Stimulated activated CD8-positive, alpha-beta memory T cell treated with anti-CD3 and anti-CD28 coated beads, Interleukin-12 subunit alpha, Interleukin-12 subunit beta, amount 100 ng/mL, for 4 hours (primary cell): ENCODE measurements around the gene PRKG2.

Source experiments
- DNase-seq: peaks from one replicate; pipeline ENCODE4 v3.0.0-alpha.2; 2020; ENCODE audit warnings: low read depth

PRKG2 gene

DNA sequence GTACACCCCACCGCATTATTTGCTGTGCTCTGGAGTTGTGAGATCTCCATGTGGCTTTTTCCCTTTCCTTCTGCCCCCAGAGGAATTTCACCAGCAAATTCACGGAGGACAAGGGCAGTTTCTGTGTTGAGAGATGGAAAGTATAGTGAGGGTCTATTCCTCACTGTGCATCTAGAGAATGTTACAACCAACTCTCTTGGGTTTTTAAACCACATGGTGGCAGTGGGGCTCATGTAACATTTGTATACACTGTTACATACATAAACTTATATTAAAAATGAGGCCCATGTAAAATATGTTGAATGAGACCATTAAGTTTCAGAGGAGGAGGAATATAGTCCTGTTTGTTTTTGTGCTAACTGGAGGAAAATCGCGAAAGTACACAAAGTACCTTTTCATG, 909 bp upstream of the PRKG2 start:
- DNase-seq, result no peak

DNA sequence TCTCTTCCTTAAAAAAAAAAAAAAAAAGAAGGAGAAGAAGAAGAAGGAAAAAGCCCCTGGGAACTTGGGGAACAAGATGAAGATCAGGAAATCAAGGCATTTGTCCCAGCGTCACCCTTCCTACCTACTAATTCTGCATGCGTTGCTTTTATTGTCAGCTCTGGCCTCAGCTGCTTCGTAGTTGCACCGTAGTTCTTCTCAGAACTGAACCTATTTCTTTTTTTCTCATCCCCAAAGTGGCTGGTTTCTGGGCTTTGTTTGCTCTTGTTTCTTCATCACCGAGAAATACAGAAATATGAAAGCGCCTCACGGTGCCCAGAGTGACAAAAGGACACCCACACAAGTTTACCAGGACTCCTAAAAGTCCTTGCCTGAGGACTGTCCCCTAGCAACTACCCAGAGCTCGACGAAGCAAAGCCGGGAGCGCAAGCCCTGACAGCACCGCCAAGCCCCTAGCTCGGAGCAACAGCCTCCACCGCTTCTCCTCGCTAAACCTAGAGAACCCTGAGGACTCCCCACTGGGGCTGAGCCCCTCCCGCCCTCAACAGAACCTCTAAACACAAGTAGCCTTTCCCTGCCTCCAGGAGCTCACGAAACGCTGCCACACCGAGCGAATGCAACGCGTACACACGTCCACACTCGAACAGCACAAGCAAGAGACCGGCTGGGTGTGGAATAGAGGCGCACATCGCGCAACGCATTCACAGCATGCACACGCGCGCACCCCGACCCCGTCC, 710 bp downstream of the PRKG2 start:
- no peak for DNase-seq

DNA sequence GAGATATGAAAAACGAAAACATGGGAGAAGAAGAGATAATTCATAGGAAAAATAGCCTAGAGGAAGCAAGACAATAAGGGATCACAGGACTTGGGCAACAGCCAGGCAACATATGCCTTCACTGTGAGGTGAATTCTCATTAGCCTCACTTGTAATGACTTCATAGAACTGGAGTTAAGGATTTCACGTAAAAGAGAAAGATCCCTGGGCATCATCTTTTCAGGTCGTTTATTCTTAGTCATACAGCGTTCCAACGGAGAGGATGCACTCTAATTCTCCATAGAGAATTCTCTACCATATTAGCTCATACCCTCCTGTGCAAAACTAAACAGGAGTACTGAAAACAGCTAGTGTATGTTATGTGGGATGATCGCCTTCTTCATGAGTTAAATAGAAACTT, 1.4 kb downstream of the PRKG2 start:
- no peak for DNase-seq

DNA sequence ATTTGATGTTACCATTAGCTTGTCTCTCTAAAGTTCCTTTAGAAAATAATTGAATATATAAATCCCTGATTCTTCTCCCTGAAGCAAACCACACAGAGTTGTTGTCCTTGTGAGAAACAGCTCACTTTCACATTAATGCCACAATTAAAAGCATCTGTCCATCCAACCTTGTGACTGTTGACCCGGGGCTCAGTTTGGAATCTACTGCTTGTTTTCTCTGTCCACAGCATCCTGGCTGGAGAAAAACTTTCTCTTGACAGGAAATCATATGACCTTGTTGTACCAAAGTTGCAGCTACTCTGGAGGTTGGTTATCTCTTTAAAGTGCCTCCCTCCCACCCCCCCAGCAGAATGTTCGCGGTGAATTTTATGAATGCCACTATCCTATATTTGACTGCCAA, 3.1 kb downstream of the PRKG2 start:
- no peak for DNase-seq

GRCh38 chr4:81207828-81208227, 7.2 kb downstream of the PRKG2 start:
- no peak for DNase-seq

GRCh38 chr4:81205302-81205701, 9.7 kb downstream of the PRKG2 start:
- no peak for DNase-seq

GRCh38 chr4:81204571-81204970, 10.5 kb downstream of the PRKG2 start:
- no peak for DNase-seq

GRCh38 chr4:81199831-81200230, 15.2 kb downstream of the PRKG2 start:
- DNase-seq, result no peak

DNA sequence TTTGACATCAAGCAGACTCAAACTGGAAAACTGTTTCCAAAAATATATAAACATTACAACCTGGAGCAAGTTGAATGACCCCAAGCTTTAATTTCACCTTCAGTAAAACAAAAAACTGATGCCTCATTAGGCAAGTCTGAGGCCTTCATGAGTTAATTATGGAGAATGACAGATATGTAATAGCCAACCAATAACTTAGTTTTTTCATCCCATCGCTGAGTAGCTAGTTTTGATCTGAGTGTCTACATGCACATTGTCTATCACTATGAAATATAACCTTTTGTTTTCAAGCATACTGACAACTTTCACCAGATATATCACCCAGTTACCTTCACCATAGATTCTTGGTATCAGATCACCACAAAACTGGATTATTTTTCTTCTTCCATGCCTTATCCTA, 16.4 kb downstream of the PRKG2 start:
- DNase-seq, result no peak

- DNase-seq, result no peak
Observed at GRCh38 chr4:81197864-81198524, 17.0 kb downstream of the PRKG2 start.

GRCh38 chr4:81196126-81196650, 18.8 kb downstream of the PRKG2 start:
- DNase-seq, result no peak

GRCh38 chr4:81195475-81195874, 19.5 kb downstream of the PRKG2 start:
- DNase-seq, result no peak

DNA sequence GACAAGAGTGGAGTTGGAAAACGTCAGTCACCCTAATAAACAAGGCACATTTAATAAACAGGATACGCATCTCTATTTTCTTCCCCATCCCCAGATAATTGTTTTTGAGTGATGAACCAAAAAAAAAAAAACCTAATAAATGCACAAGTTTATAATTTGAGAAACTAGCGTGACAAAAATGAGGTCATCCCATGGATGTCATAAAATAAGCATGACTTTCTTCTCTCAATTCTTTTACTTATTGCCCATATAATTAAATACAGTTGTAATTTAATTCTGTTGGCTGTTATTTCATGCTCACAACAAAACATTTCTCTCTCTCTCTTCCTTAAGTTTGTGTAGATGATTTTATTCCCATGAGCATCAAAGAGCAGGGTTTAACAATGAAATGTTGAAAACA, 20.7 kb downstream of the PRKG2 start:
- no peak for DNase-seq

- DNase-seq, result no peak
Observed at GRCh38 chr4:81180916-81181315, 34.1 kb downstream of the PRKG2 start.

GRCh38 chr4:81179326-81179725, 35.7 kb downstream of the PRKG2 start:
- DNase-seq, result no peak

GRCh38 chr4:81173213-81173612, 41.8 kb downstream of the PRKG2 start:
- no peak for DNase-seq

DNA sequence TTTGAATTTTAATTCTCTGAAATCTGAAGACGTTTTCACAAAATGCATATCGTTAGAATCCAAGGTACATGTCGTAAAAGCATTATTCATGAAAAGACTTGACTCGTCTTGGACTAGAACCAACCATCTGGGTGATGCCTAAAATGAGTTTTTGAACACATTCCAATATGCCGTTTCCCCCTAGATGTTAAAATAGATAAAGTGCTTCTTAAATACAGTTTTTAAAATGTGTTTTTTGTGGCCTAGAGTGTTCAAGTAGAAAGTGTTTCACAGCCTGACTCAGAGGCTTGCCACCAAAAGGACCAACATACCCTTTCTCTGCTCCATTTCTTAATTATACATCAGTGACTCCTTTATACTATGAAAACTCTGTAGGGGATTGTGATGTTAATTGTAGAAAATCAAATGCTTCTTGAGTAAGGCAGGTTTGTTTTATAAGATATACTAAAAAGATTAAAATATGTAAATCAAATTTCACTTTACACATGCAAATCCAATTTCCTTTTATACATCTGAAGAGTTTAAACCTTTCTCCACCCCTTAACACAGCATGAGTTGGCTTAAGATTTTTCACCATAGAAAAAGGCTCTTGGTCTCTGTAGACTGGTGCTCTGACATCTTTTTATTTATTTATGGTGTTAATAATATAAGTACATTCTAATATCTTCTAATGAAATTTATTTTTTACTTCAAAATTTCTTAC, 48.4 kb downstream of the PRKG2 start:
- no peak for DNase-seq

- no peak for DNase-seq
Observed at GRCh38 chr4:81165861-81166430, 49.1 kb downstream of the PRKG2 start.

GRCh38 chr4:81164623-81165416, 50.2 kb downstream of the PRKG2 start:
- no peak for DNase-seq

GRCh38 chr4:81164126-81164525, 50.9 kb downstream of the PRKG2 start:
- no peak for DNase-seq

DNA sequence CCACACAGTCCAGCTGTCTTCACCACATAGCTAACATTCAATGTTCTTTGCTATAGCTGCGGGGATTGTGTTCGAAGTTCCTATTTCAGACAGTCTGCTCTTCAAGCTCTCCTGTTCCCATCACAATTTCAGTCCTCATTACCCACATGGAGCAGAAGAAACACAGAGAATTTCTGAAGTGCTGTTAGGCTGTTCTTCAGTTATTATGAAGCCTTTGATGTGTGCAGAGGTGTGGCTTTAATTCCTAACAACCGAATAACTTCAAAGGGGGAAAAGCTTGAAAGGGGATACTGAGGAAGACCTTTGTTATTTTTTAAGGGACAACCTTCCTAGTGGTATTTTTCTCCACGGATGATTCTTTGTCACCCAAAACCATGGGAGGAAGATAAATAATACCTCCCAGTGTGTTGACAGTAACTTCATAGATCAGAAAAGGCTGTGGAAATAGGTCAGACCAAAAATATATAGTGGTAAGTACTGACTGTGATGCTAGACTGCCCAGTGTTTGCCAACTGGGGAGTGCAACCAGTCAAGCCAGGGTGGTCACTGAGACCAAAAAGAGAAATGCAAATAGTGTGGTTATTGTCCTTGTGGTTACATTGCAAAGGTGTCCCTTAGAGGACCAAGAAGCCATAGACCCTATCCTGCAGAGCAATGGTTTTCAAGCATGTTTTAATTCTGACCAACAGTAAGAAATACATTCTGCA, 52.1 kb downstream of the PRKG2 start:
- no peak for DNase-seq
